Endothelial cell of umbilical vein (primary cell): ENCODE measurements around the gene MAP6. TPM values are rescaled to one million over a fixed set of nuclear protein-coding genes. Genes with fewer than 3 reads are reported as not detected.

Experiments
- BruUV-seq: library from RNA; stranded (reverse); fragments of 400-500 nt; replicated peaks from 2 replicates; lab custom pipeline; 2021; lab: Mats Ljungman, UMichigan
- CTCF ChIA-PET: fragments of 300-600, 350-600 bp; sonication (Branson Sonifier 250); formaldehyde crosslinking; loops from one replicate; lab custom pipeline; 2021; ENCODE audit warnings: antibody characterized with exemption, inconsistent platforms; lab: Charles Lee
- POLR2A ChIA-PET: fragments of 300-600, 350-600 bp; sonication (Branson Sonifier 250); formaldehyde crosslinking; loops from one replicate; lab custom pipeline; 2021; ENCODE audit warnings: antibody characterized with exemption, inconsistent platforms; lab: Charles Lee
- DNase-seq: peaks from one replicate; pipeline ENCODE4 v3.0.0-alpha.2; 2011; ENCODE audit warnings: low read depth, low spot score
- FAIRE-seq: peaks from 2 replicates; lab custom pipeline; 2011; peaks lifted over from hg19 to GRCh38; lab: Jason Lieb, UNC
- H2AFZ ChIP-seq: 2 replicates; pipeline ENCODE4 v1.6.0; 2012; ENCODE audit warnings: low read depth, low read length, control low read depth, inconsistent platforms
- H3K27ac ChIP-seq: 2 replicates; pipeline ENCODE4 v1.5.1; 2011; ENCODE audit warnings: low read depth, mild to moderate bottlenecking, control low read depth, low read length, moderate library complexity; ENCODE audit not compliant: insufficient read depth
- H3K27me3 ChIP-seq, 2 experiments: 2 replicates each; pipeline versions ENCODE4 v1.6.0 to v1.6.1; 2011; ENCODE audit warnings: low read length in 2 of 2, mixed read lengths in 1 of 2; ENCODE audit not compliant: control insufficient read depth in 2 of 2, insufficient read depth in 2 of 2
- H3K36me3 ChIP-seq, 2 experiments: 2 replicates in 1 of 2; 3 replicates in 1 of 2; pipeline ENCODE4 v1.5.1; 2011; ENCODE audit warnings: low read length in 2 of 2, mild to moderate bottlenecking in 1 of 2, moderate library complexity in 1 of 2; ENCODE audit not compliant: control insufficient read depth in 2 of 2, insufficient read depth in 2 of 2; ENCODE audit errors: extremely low read depth in 1 of 2
- H3K4me1 ChIP-seq: 3 replicates; pipeline ENCODE4 v1.5.1; 2011; ENCODE audit warnings: mild to moderate bottlenecking, low read length; ENCODE audit not compliant: control insufficient read depth, insufficient read depth; ENCODE audit errors: extremely low read depth
- H3K4me2 ChIP-seq: 2 replicates; pipeline ENCODE4 v1.6.1; 2011; ENCODE audit warnings: low read length, control low read depth, mixed read lengths; ENCODE audit not compliant: insufficient read depth
- H3K4me3 ChIP-seq, 3 experiments: fragments of 200-600 bp in 1 of 3; sonication (generic), shearing (Covaris generic) in 1 of 3; replicated peaks in 1 of 3; 2 replicates each; pipeline ENCODE4 v1.5.1; 2011 to 2016; ENCODE audit warnings: control low read depth in 3 of 3, low read length in 3 of 3, mild to moderate bottlenecking in 2 of 3, inconsistent platforms in 1 of 3, low read depth in 1 of 3, moderate library complexity in 1 of 3; ENCODE audit not compliant: insufficient read depth in 1 of 3
- H3K79me2 ChIP-seq: 2 replicates; pipeline ENCODE4 v1.6.0; 2012; ENCODE audit warnings: low read length, inconsistent platforms; ENCODE audit not compliant: control insufficient read depth, insufficient read depth
- H3K9ac ChIP-seq: replicated peaks from 2 replicates; pipeline ENCODE3; 2011; ENCODE audit warnings: low read length, control low read depth; ENCODE audit not compliant: insufficient read depth; ENCODE audit errors: extremely low read depth
- H3K9me1 ChIP-seq: replicated peaks from 3 replicates; pipeline ENCODE4 v1.6.0; 2011; ENCODE audit warnings: mild to moderate bottlenecking, low read length; ENCODE audit not compliant: control insufficient read depth, insufficient read depth; ENCODE audit errors: extremely low read depth
- H3K9me3 ChIP-seq: replicated peaks from 2 replicates; pipeline ENCODE4 v1.5.1; 2012; ENCODE audit warnings: low read length, inconsistent platforms; ENCODE audit not compliant: control insufficient read depth, insufficient read depth
- H4K20me1 ChIP-seq: replicated peaks from 2 replicates; pipeline ENCODE3; 2011; ENCODE audit warnings: mild to moderate bottlenecking, low read length; ENCODE audit not compliant: control insufficient read depth, insufficient read depth; ENCODE audit errors: extremely low read depth
- CTCF ChIP-seq, 2 donors: IDR thresholded peaks; 1 replicate in 1 of 2; 2 replicates in 1 of 2; pipeline ENCODE4 v1.5.1; 2011; ENCODE audit warnings: low read length in 2 of 2, mild to moderate bottlenecking in 2 of 2, moderate library complexity in 2 of 2, control low read depth in 1 of 2, inconsistent platforms in 1 of 2, low read depth in 1 of 2; ENCODE audit not compliant: insufficient read depth in 1 of 2; ENCODE audit errors: extremely low read depth in 1 of 2
- EZH2 ChIP-seq: IDR thresholded peaks from 2 replicates; pipeline ENCODE4 v1.6.1; 2012; ENCODE audit warnings: borderline replicate concordance, low read depth, mild to moderate bottlenecking, moderate library complexity, low read length, inconsistent platforms; ENCODE audit not compliant: severe bottlenecking
- FOS ChIP-seq: IDR thresholded peaks from 2 replicates; pipeline ENCODE4 v1.6.1; 2011; ENCODE audit warnings: mild to moderate bottlenecking, low read length, moderate library complexity, borderline replicate concordance; ENCODE audit not compliant: insufficient read depth
- GATA2 ChIP-seq: IDR thresholded peaks from 2 replicates; pipeline ENCODE4 v1.7.0; 2011; ENCODE audit warnings: low read depth, mild to moderate bottlenecking, moderate library complexity, mixed read lengths, low read length; ENCODE audit not compliant: insufficient read length, insufficient read depth
- JUN ChIP-seq: IDR thresholded peaks from 2 replicates; pipeline ENCODE4 v1.6.1; 2011; ENCODE audit warnings: borderline replicate concordance, low read depth; ENCODE audit not compliant: insufficient read length, insufficient read depth
- MAX ChIP-seq: IDR thresholded peaks from 2 replicates; pipeline ENCODE4 v1.6.1; 2011; ENCODE audit not compliant: insufficient read depth, insufficient read length
- MYC ChIP-seq: IDR thresholded peaks from one replicate; pipeline ENCODE4 v1.6.1; 2011; ENCODE audit warnings: mild to moderate bottlenecking, low read depth, low read length
- POLR2A ChIP-seq: IDR thresholded peaks from 2 replicates; pipeline ENCODE4 v1.6.1; 2012; ENCODE audit warnings: low read depth, mild to moderate bottlenecking, control low read depth, low read length
- POLR2AphosphoS5 ChIP-seq: IDR thresholded peaks from 2 replicates; pipeline ENCODE4 v1.6.1; 2012; ENCODE audit warnings: low read depth, mild to moderate bottlenecking, control low read depth, low read length, moderate library complexity; ENCODE audit not compliant: insufficient read depth
- dilution Hi-C: fragments of 300-500 bp; cut with MboI; formaldehyde crosslinking; loops from one replicate; pipeline ENCODE4 v1.15.0; 2019; ENCODE audit warnings: low sequenced_read_pairs; ENCODE audit not compliant: extremely low pct_ligation_motif_present
- intact Hi-C: fragments of 100-400 bp; cut with micrococcal nuclease; formaldehyde crosslinking; loops from one replicate; pipeline ENCODE4 v1.10.0; 2022
- polyA plus RNA-seq, 4 experiments: library from polyadenylated mRNA; depleted of rRNA in 3 of 4; stranded (reverse) in 3 of 4; unstranded in 1 of 4; fragments of >200 nt; gene quantifications; 2 replicates each; pipeline versions ENCODE4 v1.2.1 to v1.2.3, GENCODE V29; 2011 to 2012; ENCODE audit warnings: missing spikeins in 1 of 4
- total RNA-seq: library from RNA; stranded (reverse); gene quantifications from 2 replicates; pipeline ENCODE4 v1.2.3, GENCODE V29; 2021

MAP6 gene
- total and polyA plus RNA-seq, 2 donors (not counting 3 experiments of a cell fraction or from before 2014, with no cell fraction given) = 0.12 TPM; not detected in 1

GRCh38 chr11:75565916-75566762, 102.7 kb downstream of the MAP6 start:
- no peak for TF ChIP-seq FOS
- no peak for TF ChIP-seq POLR2A
- no peak for TF ChIP-seq CTCF (IDR thresholded peaks at IDR 0.05; ENCODE audit: extremely low read depth in 1 of 2, insufficient read depth in 1 of 2, low read depth in 1 of 2, low read length in 2 of 2)
- TF ChIP-seq MAX = no peak
- TF ChIP-seq JUN = no peak
- TF ChIP-seq EZH2 = no peak
- TF ChIP-seq MYC = no peak
- no peak for TF ChIP-seq GATA2
- TF ChIP-seq POLR2AphosphoS5 = no peak
- no peak for FAIRE-seq
- Histone ChIP-seq H3K9me3 (no peaks in the 10 kb centered on the region), H3K79me2 (peaks cover 63% of the 10 kb centered on the region), H3K4me3 (no peak overlapping the region), H4K20me1 (no peaks in the 10 kb centered on the region), H3K4me2 (peak overlapping the region; percentile 90), H3K4me1 (peaks cover 36% of the 10 kb centered on the region), H3K27ac (peak overlapping the region; percentile 92), H3K36me3 (peaks cover 18 to 41% of the 10 kb centered on the region in 2 experiments), H3K9me1 (no peaks in the 10 kb centered on the region), H3K9ac (peak overlapping the region; percentile 2), H3K27me3 (no peaks in the 10 kb centered on the region), H2AFZ (no peak overlapping the region)
- no TSS peak for BruUV-seq
- intact Hi-C loops = loop anchor here (1.0 kb wide), 1 partner anchor 16 kb away; no protein-coding TSS in a partner anchor
- POLR2A ChIA-PET = interaction anchor here (1.8 to 2.9 kb wide), 2 partner anchors 10 to 12 kb away, joined by 9 to 23 read pairs; no protein-coding TSS in a partner anchor
- CTCF ChIA-PET = interaction anchor here (1.0 to 8.6 kb wide), 7 partner anchors 10 to 158 kb away, joined by 3 to 107 read pairs (median 4); no protein-coding TSS in a partner anchor
- dilution Hi-C loops = no loop called here
- no peak for DNase-seq
